ENCODE measurements around the gene ZNF10. TPM values are rescaled to one million over a fixed set of nuclear protein-coding genes. Genes with fewer than 3 reads are reported as not detected.

The ZNF10 gene
- total RNA-seq, 1 donor, result 9.8 TPM

DNA sequence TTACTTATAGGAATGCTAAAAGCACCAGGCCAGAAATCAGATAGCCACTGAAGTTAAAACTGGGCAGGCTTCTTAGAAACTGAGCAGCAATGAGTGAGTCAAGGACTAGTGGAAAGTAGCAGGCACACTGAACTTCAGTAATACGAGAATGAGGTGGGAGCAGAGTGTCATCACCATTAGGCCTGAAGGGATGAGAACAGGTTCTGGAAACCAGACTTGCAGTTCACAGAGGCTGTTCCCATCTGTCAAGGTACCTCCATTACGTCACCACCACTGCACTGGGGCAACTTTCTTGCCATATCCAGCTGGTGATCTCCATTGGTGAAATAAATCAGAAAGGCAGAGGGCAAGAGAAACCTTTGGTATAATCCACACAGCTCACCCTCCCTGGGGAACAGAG is 15.6 kb downstream of the ZNF10 start:
- Histone ChIP-seq H3K79me2 (ENCODE audit: insufficient read depth, low read length) (no peaks in the 10 kb centered on the region), H3K27ac (ENCODE audit: low read depth, low read length) (no peak overlapping the region), H3K4me2 (ENCODE audit: insufficient read depth, low read length) (no peak overlapping the region), H4K20me1 (ENCODE audit: insufficient read depth, low read length) (no peaks in the 10 kb centered on the region), H2AFZ (ENCODE audit: low read length) (no peak overlapping the region), H3K9me3 (ENCODE audit: low read depth, low read length) (peaks cover 3% of the 10 kb centered on the region), H3K27me3 (ENCODE audit: insufficient read depth, low read length) (no peaks in the 10 kb centered on the region), H3K36me3 (ENCODE audit: insufficient read depth, low read length) (peaks cover 4% of the 10 kb centered on the region), H3K4me1 (ENCODE audit: insufficient read depth, low read length) (no peaks in the 10 kb centered on the region), H3K4me3 (ENCODE audit: insufficient read depth, low read length) (no peak overlapping the region)
- TF ChIP-seq, protein P1, sequence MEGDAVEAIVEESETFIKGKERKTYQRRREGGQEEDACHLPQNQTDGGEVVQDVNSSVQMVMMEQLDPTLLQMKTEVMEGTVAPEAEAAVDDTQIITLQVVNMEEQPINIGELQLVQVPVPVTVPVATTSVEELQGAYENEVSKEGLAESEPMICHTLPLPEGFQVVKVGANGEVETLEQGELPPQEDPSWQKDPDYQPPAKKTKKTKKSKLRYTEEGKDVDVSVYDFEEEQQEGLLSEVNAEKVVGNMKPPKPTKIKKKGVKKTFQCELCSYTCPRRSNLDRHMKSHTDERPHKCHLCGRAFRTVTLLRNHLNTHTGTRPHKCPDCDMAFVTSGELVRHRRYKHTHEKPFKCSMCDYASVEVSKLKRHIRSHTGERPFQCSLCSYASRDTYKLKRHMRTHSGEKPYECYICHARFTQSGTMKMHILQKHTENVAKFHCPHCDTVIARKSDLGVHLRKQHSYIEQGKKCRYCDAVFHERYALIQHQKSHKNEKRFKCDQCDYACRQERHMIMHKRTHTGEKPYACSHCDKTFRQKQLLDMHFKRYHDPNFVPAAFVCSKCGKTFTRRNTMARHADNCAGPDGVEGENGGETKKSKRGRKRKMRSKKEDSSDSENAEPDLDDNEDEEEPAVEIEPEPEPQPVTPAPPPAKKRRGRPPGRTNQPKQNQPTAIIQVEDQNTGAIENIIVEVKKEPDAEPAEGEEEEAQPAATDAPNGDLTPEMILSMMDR (IDR thresholded peaks at IDR 0.05; ENCODE audit: extremely low read depth, low read depth, low read length), result no peak
- no peak for DNase-seq (ENCODE audit: insufficient read length, low spot score, missing footprints)

DNA sequence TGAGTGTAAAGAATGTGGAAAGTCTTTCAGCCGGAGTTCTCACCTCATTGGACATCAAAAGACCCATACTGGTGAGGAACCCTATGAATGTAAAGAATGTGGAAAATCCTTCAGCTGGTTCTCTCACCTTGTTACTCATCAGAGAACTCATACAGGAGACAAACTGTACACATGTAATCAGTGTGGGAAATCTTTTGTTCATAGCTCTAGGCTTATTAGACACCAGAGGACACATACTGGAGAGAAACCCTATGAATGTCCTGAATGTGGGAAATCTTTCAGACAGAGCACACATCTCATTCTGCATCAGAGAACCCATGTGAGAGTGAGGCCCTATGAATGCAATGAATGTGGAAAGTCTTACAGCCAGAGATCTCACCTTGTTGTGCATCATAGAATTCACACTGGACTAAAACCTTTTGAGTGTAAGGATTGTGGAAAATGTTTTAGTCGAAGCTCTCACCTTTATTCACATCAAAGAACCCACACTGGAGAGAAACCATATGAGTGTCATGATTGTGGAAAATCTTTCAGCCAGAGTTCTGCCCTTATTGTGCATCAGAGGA is 25.8 kb downstream of the ZNF10 start:
- Histone ChIP-seq H3K27me3 (ENCODE audit: insufficient read depth, low read length) (no peaks in the 10 kb centered on the region), H3K36me3 (ENCODE audit: insufficient read depth, low read length) (peaks cover 27% of the 10 kb centered on the region), H4K20me1 (ENCODE audit: insufficient read depth, low read length) (no peaks in the 10 kb centered on the region), H3K27ac (ENCODE audit: low read depth, low read length) (no peak overlapping the region), H2AFZ (ENCODE audit: low read length) (no peak overlapping the region), H3K4me3 (ENCODE audit: insufficient read depth, low read length) (no peak overlapping the region), H3K4me2 (ENCODE audit: insufficient read depth, low read length) (no peak overlapping the region), H3K9me3 (ENCODE audit: low read depth, low read length) (peaks cover 26% of the 10 kb centered on the region), H3K4me1 (ENCODE audit: insufficient read depth, low read length) (no peaks in the 10 kb centered on the region), H3K79me2 (ENCODE audit: insufficient read depth, low read length) (no peaks in the 10 kb centered on the region)
- no peak for DNase-seq (ENCODE audit: insufficient read length, low spot score, missing footprints)
- TF ChIP-seq, protein P1 (IDR thresholded peaks at IDR 0.05; ENCODE audit: extremely low read depth, low read depth, low read length), result no peak

DNA sequence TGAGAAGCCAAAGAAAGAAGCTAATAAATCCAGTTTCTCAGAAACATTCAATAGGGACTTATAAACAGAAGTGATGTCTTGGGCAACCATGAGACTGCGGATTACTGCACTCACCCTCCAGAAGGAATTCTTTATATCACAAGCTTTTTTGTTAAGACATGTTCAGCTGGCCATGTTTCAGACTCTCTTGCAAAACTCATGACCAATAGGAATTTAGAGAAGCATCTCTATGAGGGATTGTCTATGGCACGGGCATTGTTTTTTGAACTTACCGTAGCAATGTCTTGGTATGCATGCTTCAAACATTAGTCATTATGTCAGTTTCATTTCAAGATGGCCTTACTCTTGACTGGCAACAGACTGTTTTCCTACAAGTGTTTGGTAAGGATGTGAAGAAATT is 35.3 kb downstream of the ZNF10 start:
- no peaks in the 10 kb centered on the region for H3K27me3 ChIP-seq (ENCODE audit: insufficient read depth, low read length)
- no peak for DNase-seq (ENCODE audit: insufficient read length, low spot score, missing footprints)
- no peak overlapping the region for H2AFZ ChIP-seq (ENCODE audit: low read length)
- no peak overlapping the region for H3K27ac ChIP-seq (ENCODE audit: low read depth, low read length)
- no peaks in the 10 kb centered on the region for H3K79me2 ChIP-seq (ENCODE audit: insufficient read depth, low read length)
- no peaks in the 10 kb centered on the region for H3K9me3 ChIP-seq (ENCODE audit: low read depth, low read length)
- no peak overlapping the region for H3K4me3 ChIP-seq (ENCODE audit: insufficient read depth, low read length)
- no peaks in the 10 kb centered on the region for H3K4me1 ChIP-seq (ENCODE audit: insufficient read depth, low read length)
- H3K36me3 ChIP-seq (ENCODE audit: insufficient read depth, low read length), result no peaks in the 10 kb centered on the region
- no peak overlapping the region for H3K4me2 ChIP-seq (ENCODE audit: insufficient read depth, low read length)
- TF ChIP-seq, protein P1 (IDR thresholded peaks at IDR 0.05; ENCODE audit: extremely low read depth, low read depth, low read length), result no peak
- H4K20me1 ChIP-seq (ENCODE audit: insufficient read depth, low read length), result no peaks in the 10 kb centered on the region

DNA sequence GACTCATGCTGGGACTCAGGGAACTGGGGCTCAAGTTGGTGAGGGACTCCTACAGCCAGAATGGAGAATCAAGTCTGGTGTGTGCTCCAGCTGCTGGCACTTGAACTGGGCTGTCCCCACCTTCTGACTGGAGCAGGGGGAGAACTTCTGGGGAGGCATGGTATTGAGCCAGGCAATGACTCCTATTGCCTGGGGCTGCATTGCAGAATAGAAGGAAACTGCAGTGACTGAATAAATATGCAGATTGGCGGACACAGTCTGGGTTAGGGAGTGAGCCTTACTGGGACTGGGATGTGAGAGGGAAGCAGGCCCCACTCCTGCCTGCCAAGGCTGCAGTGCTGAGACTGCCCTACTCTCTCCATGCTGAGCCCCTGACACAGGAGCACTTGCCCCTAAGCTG is 42.1 kb downstream of the ZNF10 start:
- H3K79me2 ChIP-seq (ENCODE audit: insufficient read depth, low read length), result no peaks in the 10 kb centered on the region
- no peak overlapping the region for H3K4me3 ChIP-seq (ENCODE audit: insufficient read depth, low read length)
- no peak overlapping the region for H3K27ac ChIP-seq (ENCODE audit: low read depth, low read length)
- peaks cover 2% of the 10 kb centered on the region for H3K9me3 ChIP-seq (ENCODE audit: low read depth, low read length)
- H3K36me3 ChIP-seq (ENCODE audit: insufficient read depth, low read length), result no peaks in the 10 kb centered on the region
- H3K4me1 ChIP-seq (ENCODE audit: insufficient read depth, low read length), result no peaks in the 10 kb centered on the region
- DNase-seq (ENCODE audit: insufficient read length, low spot score, missing footprints), result no peak
- H2AFZ ChIP-seq (ENCODE audit: low read length), result no peak overlapping the region
- H3K4me2 ChIP-seq (ENCODE audit: insufficient read depth, low read length), result no peak overlapping the region
- TF ChIP-seq, protein P1 (IDR thresholded peaks at IDR 0.05; ENCODE audit: extremely low read depth, low read depth, low read length), result no peak
- no peaks in the 10 kb centered on the region for H4K20me1 ChIP-seq (ENCODE audit: insufficient read depth, low read length)
- no peaks in the 10 kb centered on the region for H3K27me3 ChIP-seq (ENCODE audit: insufficient read depth, low read length)
